Measurements from ENCODE around the gene CHMP1A.
"Not testable (repeated sequence)": the region's sequence is repeated elsewhere in the genome, so short reads cannot be mapped to it uniquely, and the experiment has no call there.

The CHMP1A gene

GRCh38 chr16:89671565-89671964 is 14.1 kb upstream of the CHMP1A start:
- not testable (repeated sequence) for H3K27me3 ChIP-seq (ENCODE audit: insufficient read depth, low read length)

GRCh38 chr16:89670496-89671431 is 13.3 kb upstream of the CHMP1A start:
- Histone ChIP-seq H3K27ac (ENCODE audit: low read depth, low read length) (no peak overlapping the region), H3K36me3 (ENCODE audit: insufficient read depth, low read length) (peaks cover 5% of the 10 kb centered on the region; the same call in 1 of the 2 replicates), H3K27me3 (ENCODE audit: insufficient read depth, low read length) (no peaks in the 10 kb centered on the region), H3K9me3 (ENCODE audit: insufficient read depth, low read depth, low read length) (peaks cover 9% of the 10 kb centered on the region; the same call in 1 of the 2 replicates), H3K9ac (ENCODE audit: low read depth, low read length) (no peak overlapping the region), H3K4me1 (ENCODE audit: insufficient read depth, low read length) (no peaks in the 10 kb centered on the region), H3K4me3 (ENCODE audit: low read length) (no peak overlapping the region)
- 91% methylated on average over 10 of the region's 10 CpGs for WGBS

More at GRCh38 chr16:89671565-89671964, 14.1 kb upstream of the CHMP1A start:
- 100% methylated on average over 4 of the region's 4 CpGs for WGBS
- not testable (repeated sequence) for H3K9ac ChIP-seq (ENCODE audit: low read depth, low read length); H3K4me1 ChIP-seq (ENCODE audit: insufficient read depth, low read length); H3K4me3 ChIP-seq (ENCODE audit: low read length); H3K9me3 ChIP-seq (ENCODE audit: insufficient read depth, low read depth, low read length); H3K36me3 ChIP-seq (ENCODE audit: insufficient read depth, low read length); H3K27ac ChIP-seq (ENCODE audit: low read depth, low read length)

GRCh38 chr16:89669755-89670154 is 12.2 kb upstream of the CHMP1A start:
- 87% methylated on average over 13 of the region's 13 CpGs for WGBS
- peaks cover 7% of the 10 kb centered on the region; the same call in 1 of the 2 replicates for H3K36me3 ChIP-seq (ENCODE audit: insufficient read depth, low read length)
- H3K9me3 ChIP-seq (ENCODE audit: insufficient read depth, low read depth, low read length): peaks cover 11% of the 10 kb centered on the region; the same call in 1 of the 2 replicates
- no peaks in the 10 kb centered on the region for H3K4me1 ChIP-seq (ENCODE audit: insufficient read depth, low read length)
- no peaks in the 10 kb centered on the region for H3K27me3 ChIP-seq (ENCODE audit: insufficient read depth, low read length)
- no peak overlapping the region for H3K27ac ChIP-seq (ENCODE audit: low read depth, low read length)
- no peak overlapping the region for H3K9ac ChIP-seq (ENCODE audit: low read depth, low read length)
- no peak overlapping the region for H3K4me3 ChIP-seq (ENCODE audit: low read length)

GRCh38 chr16:89668790-89669158 is 11.3 kb upstream of the CHMP1A start:
- Histone ChIP-seq H3K9me3 (ENCODE audit: insufficient read depth, low read depth, low read length) (peaks cover 11% of the 10 kb centered on the region; the same call in 1 of the 2 replicates), H3K4me3 (ENCODE audit: low read length) (no peak overlapping the region), H3K36me3 (ENCODE audit: insufficient read depth, low read length) (peaks cover 12% of the 10 kb centered on the region; the same call in 1 of the 2 replicates), H3K4me1 (ENCODE audit: insufficient read depth, low read length) (no peaks in the 10 kb centered on the region), H3K27ac (ENCODE audit: low read depth, low read length) (no peak overlapping the region), H3K9ac (ENCODE audit: low read depth, low read length) (no peak overlapping the region), H3K27me3 (ENCODE audit: insufficient read depth, low read length) (no peaks in the 10 kb centered on the region)
- 91% methylated on average over 5 of the region's 5 CpGs for WGBS

GRCh38 chr16:89667633-89668032 is 10.1 kb upstream of the CHMP1A start:
- H3K27me3 ChIP-seq (ENCODE audit: insufficient read depth, low read length): no peaks in the 10 kb centered on the region
- H3K9ac ChIP-seq (ENCODE audit: low read depth, low read length): no peak overlapping the region
- H3K9me3 ChIP-seq (ENCODE audit: insufficient read depth, low read depth, low read length): peaks cover 11% of the 10 kb centered on the region; the same call in 1 of the 2 replicates
- H3K4me1 ChIP-seq (ENCODE audit: insufficient read depth, low read length): no peaks in the 10 kb centered on the region
- H3K36me3 ChIP-seq (ENCODE audit: insufficient read depth, low read length): peaks cover 21% of the 10 kb centered on the region; the same call in 1 of the 2 replicates
- WGBS: 84% methylated on average over 9 of the region's 9 CpGs
- H3K4me3 ChIP-seq (ENCODE audit: low read length): no peak overlapping the region
- no peak overlapping the region for H3K27ac ChIP-seq (ENCODE audit: low read depth, low read length)

GRCh38 chr16:89667000-89667399 is 9.5 kb upstream of the CHMP1A start:
- H3K27me3 ChIP-seq (ENCODE audit: insufficient read depth, low read length); H3K4me3 ChIP-seq (ENCODE audit: low read length); H3K27ac ChIP-seq (ENCODE audit: low read depth, low read length); H3K4me1 ChIP-seq (ENCODE audit: insufficient read depth, low read length); H3K9ac ChIP-seq (ENCODE audit: low read depth, low read length): not testable (repeated sequence)
- Histone ChIP-seq H3K36me3 (ENCODE audit: insufficient read depth, low read length) (peaks cover 21% of the 10 kb centered on the region; the same call in 1 of the 2 replicates), H3K9me3 (ENCODE audit: insufficient read depth, low read depth, low read length) (peaks cover 11% of the 10 kb centered on the region; the same call in 1 of the 2 replicates)
- 54% methylated on average over 5 of the region's 7 CpGs for WGBS

GRCh38 chr16:89664238-89664637 is 6.7 kb upstream of the CHMP1A start:
- H3K4me1 ChIP-seq (ENCODE audit: insufficient read depth, low read length); H3K27ac ChIP-seq (ENCODE audit: low read depth, low read length); H3K4me3 ChIP-seq (ENCODE audit: low read length); H3K9ac ChIP-seq (ENCODE audit: low read depth, low read length); H3K27me3 ChIP-seq (ENCODE audit: insufficient read depth, low read length): not testable (repeated sequence)
- H3K9me3 ChIP-seq (ENCODE audit: insufficient read depth, low read depth, low read length): peaks cover 11% of the 10 kb centered on the region; the same call in 1 of the 2 replicates
- H3K36me3 ChIP-seq (ENCODE audit: insufficient read depth, low read length): peaks cover 43% of the 10 kb centered on the region
- 93% methylated on average over 10 of the region's 11 CpGs for WGBS

- no peak overlapping the region for H3K9ac ChIP-seq (ENCODE audit: low read depth, low read length)
- H3K4me1 ChIP-seq (ENCODE audit: insufficient read depth, low read length): no peaks in the 10 kb centered on the region
- 95% methylated on average over 8 of the region's 9 CpGs for WGBS
- H3K4me3 ChIP-seq (ENCODE audit: low read length): no peak overlapping the region
- H3K27me3 ChIP-seq (ENCODE audit: insufficient read depth, low read length): no peaks in the 10 kb centered on the region
- H3K9me3 ChIP-seq (ENCODE audit: insufficient read depth, low read depth, low read length): peaks cover 6% of the 10 kb centered on the region; the same call in 1 of the 2 replicates
- no peak overlapping the region for H3K27ac ChIP-seq (ENCODE audit: low read depth, low read length)
- H3K36me3 ChIP-seq (ENCODE audit: insufficient read depth, low read length): peaks cover 42% of the 10 kb centered on the region
Observed at GRCh38 chr16:89661215-89661614, 3.7 kb upstream of the CHMP1A start.

- Histone ChIP-seq H3K4me3 (ENCODE audit: low read length) (no peak overlapping the region), H3K27ac (ENCODE audit: low read depth, low read length) (no peak overlapping the region), H3K27me3 (ENCODE audit: insufficient read depth, low read length) (no peaks in the 10 kb centered on the region), H3K9me3 (ENCODE audit: insufficient read depth, low read depth, low read length) (no peaks in the 10 kb centered on the region), H3K4me1 (ENCODE audit: insufficient read depth, low read length) (no peaks in the 10 kb centered on the region), H3K9ac (ENCODE audit: low read depth, low read length) (no peak overlapping the region), H3K36me3 (ENCODE audit: insufficient read depth, low read length) (peaks cover 39% of the 10 kb centered on the region)
- 94% methylated on average over 7 of the region's 7 CpGs for WGBS
Observed at GRCh38 chr16:89660146-89660545, 2.6 kb upstream of the CHMP1A start.

GRCh38 chr16:89658221-89658879 is 842 bp upstream of the CHMP1A start:
- WGBS: 22% methylated on average over 27 of the region's 27 CpGs
- H3K4me1 ChIP-seq (ENCODE audit: insufficient read depth, low read length): no peaks in the 10 kb centered on the region
- H3K9ac ChIP-seq (ENCODE audit: low read depth, low read length): peak overlapping the region; percentile 89
- no peaks in the 10 kb centered on the region for H3K9me3 ChIP-seq (ENCODE audit: insufficient read depth, low read depth, low read length)
- no peaks in the 10 kb centered on the region for H3K27me3 ChIP-seq (ENCODE audit: insufficient read depth, low read length)
- peaks cover 35% of the 10 kb centered on the region for H3K36me3 ChIP-seq (ENCODE audit: insufficient read depth, low read length)
- peak overlapping the region; percentile 38; the same call in 1 of the 2 replicates for H3K27ac ChIP-seq (ENCODE audit: low read depth, low read length)
- peak overlapping the region; percentile 95 for H3K4me3 ChIP-seq (ENCODE audit: low read length)
